Adrenal gland (tissue), 5 donors: Measurements from ENCODE around the gene PHF23.

Experiments
- POLR2A ChIP-seq, 2 donors: fragments of 450-650 bp; IDR thresholded peaks; one replicate each; pipeline ENCODE4 v1.6.1; 2017; ENCODE audit warnings: antibody characterized with exemption in 2 of 2, mild to moderate bottlenecking in 2 of 2, moderate library complexity in 1 of 2
- TF ChIP-seq, protein P1 (sequence below), 6 experiments: fragments of 450-650 bp in 4 of 6; fragments of 200-600 bp in 2 of 6; sonication (generic) in 1 of 6; IDR thresholded peaks; 1 replicate in 5 of 6; 2 replicates in 1 of 6; pipeline versions ENCODE4 v1.5.1 to v1.8.0; 2016 to 2021; ENCODE audit warnings: antibody characterized with exemption in 6 of 6, mild to moderate bottlenecking in 2 of 6, moderate library complexity in 1 of 6
- donor health status: DM: no; HTN: no; CAD: no.

DNA sequence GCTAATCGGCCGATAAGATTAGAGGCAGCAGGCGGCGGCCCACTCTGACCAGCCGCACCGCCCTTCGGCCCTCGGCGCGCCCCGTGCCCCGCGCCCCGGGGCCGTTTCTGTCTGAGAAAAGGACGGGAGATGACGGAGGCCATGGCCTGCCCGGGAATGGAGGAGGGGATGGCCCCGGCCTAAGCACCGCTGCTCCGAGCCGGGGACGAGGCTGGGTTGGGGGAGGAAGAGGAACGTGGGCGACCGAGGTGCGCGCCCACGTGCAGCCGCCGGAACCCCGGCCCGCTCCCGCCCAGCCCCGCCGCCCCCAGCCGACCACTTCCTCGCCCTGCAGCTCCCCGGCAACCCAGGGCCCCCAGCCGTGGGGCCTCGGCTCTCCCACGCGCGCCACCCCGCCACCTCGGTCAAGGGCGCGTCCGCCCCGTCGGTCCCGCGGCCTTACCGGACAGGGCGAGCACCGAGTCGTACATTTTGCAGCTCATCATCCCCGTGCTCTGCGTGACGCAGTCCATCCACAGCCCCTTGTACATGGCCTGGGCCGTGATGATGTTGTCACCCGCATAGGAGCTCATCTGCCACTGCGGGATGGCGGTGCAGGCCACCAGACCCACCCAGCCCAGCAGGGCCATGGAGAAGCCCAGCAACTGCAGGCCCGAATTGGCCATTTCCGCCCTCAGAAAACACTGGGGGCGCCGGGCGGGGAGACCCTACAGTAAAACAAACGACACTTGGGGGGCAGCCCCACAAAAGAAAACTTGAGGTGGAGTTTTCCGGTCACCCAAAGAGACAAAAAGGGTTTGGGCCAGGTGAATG is 22.3 kb upstream of the PHF23 start:
- no peak for TF ChIP-seq POLR2A (IDR thresholded peaks at IDR 0.05)
- TF ChIP-seq, protein P1, sequence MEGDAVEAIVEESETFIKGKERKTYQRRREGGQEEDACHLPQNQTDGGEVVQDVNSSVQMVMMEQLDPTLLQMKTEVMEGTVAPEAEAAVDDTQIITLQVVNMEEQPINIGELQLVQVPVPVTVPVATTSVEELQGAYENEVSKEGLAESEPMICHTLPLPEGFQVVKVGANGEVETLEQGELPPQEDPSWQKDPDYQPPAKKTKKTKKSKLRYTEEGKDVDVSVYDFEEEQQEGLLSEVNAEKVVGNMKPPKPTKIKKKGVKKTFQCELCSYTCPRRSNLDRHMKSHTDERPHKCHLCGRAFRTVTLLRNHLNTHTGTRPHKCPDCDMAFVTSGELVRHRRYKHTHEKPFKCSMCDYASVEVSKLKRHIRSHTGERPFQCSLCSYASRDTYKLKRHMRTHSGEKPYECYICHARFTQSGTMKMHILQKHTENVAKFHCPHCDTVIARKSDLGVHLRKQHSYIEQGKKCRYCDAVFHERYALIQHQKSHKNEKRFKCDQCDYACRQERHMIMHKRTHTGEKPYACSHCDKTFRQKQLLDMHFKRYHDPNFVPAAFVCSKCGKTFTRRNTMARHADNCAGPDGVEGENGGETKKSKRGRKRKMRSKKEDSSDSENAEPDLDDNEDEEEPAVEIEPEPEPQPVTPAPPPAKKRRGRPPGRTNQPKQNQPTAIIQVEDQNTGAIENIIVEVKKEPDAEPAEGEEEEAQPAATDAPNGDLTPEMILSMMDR (IDR thresholded peaks at IDR 0.05): no peak
